AG04450 (cell line): ENCODE results near the gene BRIP1. TPM values are rescaled to one million over a fixed set of nuclear protein-coding genes. Genes with fewer than 3 reads are reported as not detected.

Source experiments
- CTCF ChIA-PET: fragments of 300-600, 350-600 bp; formaldehyde crosslinking; extraction: SDS; loops from one replicate; lab custom pipeline; 2022; ENCODE audit warnings: antibody characterized with exemption, inconsistent platforms; lab: Charles Lee
- POLR2A ChIA-PET: fragments of 350-600 bp; formaldehyde crosslinking; extraction: SDS; loops from one replicate; lab custom pipeline; 2021; ENCODE audit warnings: antibody characterized with exemption, inconsistent platforms; lab: Yijun Ruan, JAX
- DNase-seq: peaks from one replicate; pipeline ENCODE4 v3.0.0-alpha.2; 2011; ENCODE audit warnings: low read depth, low spot score
- H3K27ac ChIP-seq: one replicate; pipeline ENCODE4 v1.5.1; 2012; ENCODE audit warnings: low read depth, low read length, control low read depth
- H3K27me3 ChIP-seq: one replicate; pipeline ENCODE4 v1.6.0; 2012; ENCODE audit warnings: low read length; ENCODE audit not compliant: control insufficient read depth, insufficient read depth
- H3K4me3 ChIP-seq: 2 replicates; pipeline ENCODE4 v1.5.1; 2011; ENCODE audit warnings: mild to moderate bottlenecking, low read depth, low read length, control low read depth
- H3K9me3 ChIP-seq: 2 replicates; pipeline ENCODE4 v1.5.1; 2012; ENCODE audit warnings: low read length; ENCODE audit not compliant: control insufficient read depth, insufficient read depth
- polyA plus RNA-seq: library from polyadenylated mRNA; depleted of rRNA; stranded (reverse); fragments of >200 nt; gene quantifications from 2 replicates; pipeline ENCODE4 v1.2.3, GENCODE V29; 2011
- TF ChIP-seq, protein P1 (sequence below): IDR thresholded peaks from 2 replicates; pipeline ENCODE4 v1.5.1; 2011; ENCODE audit warnings: low read depth, low read length, control low read depth, inconsistent platforms

Gene BRIP1
- polyA plus RNA-seq, 1 experiment: 5.0 TPM

DNA sequence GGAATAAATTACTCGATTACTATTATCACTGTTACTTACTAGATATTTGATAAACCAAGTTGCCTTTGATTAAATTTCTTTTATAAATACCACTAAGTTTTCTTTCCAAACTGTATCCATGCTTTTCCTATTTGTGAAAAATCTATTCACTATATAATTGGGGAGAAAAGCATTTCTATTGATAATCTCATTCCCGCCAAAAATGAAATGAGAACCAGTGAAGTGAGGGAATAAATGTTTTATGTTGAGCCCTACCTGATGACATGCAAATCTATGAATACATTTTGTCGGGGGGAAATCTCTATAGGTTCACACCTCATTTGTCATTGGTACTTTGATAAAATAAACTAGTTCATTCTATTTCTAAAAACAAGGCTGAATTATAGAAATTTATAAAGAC lies 15.7 kb downstream of the BRIP1 start:
- no peak for DNase-seq
- H3K27me3 ChIP-seq: no peaks in the 10 kb centered on the region
- H3K4me3 ChIP-seq: no peak overlapping the region
- H3K27ac ChIP-seq: no peak overlapping the region
- H3K9me3 ChIP-seq: no peaks in the 10 kb centered on the region
- TF ChIP-seq, protein P1, sequence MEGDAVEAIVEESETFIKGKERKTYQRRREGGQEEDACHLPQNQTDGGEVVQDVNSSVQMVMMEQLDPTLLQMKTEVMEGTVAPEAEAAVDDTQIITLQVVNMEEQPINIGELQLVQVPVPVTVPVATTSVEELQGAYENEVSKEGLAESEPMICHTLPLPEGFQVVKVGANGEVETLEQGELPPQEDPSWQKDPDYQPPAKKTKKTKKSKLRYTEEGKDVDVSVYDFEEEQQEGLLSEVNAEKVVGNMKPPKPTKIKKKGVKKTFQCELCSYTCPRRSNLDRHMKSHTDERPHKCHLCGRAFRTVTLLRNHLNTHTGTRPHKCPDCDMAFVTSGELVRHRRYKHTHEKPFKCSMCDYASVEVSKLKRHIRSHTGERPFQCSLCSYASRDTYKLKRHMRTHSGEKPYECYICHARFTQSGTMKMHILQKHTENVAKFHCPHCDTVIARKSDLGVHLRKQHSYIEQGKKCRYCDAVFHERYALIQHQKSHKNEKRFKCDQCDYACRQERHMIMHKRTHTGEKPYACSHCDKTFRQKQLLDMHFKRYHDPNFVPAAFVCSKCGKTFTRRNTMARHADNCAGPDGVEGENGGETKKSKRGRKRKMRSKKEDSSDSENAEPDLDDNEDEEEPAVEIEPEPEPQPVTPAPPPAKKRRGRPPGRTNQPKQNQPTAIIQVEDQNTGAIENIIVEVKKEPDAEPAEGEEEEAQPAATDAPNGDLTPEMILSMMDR: no peak
- ChIA-PET CTCF (no interaction called here), POLR2A (no interaction called here)

DNA sequence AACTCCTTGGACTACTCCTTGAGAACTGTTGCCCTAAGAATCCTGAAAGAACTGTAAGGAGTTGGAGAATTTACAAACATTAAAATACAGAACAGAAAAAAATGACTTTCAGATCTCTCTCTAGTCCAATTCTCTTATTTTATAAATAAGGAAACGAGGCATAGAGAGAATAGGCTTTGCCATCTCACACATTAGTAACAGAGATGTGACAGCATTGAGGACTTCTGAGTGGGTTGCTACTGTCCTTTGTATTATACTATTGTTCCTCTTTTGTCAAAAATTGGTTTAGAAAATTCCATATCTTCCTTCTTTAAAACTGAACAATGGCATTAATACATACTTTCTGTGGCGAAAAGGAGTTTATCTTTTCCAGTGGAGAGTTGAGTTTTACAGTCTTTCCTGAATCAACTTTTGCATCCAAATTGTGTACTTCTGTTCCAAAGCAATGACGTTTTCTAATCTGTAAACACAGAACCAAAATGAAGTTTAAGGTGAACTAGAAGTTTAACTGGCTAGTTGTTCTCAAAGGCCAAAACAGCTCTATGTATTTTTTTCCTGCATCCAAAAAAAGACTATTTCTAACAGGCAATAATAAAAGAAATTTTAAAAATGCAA lies 16.5 kb downstream of the BRIP1 start:
- Histone ChIP-seq H3K9me3 (no peaks in the 10 kb centered on the region), H3K4me3 (no peak overlapping the region), H3K27ac (no peak overlapping the region), H3K27me3 (no peaks in the 10 kb centered on the region)
- TF ChIP-seq, protein P1: no peak
- ChIA-PET POLR2A (no interaction called here), CTCF (no interaction called here)
- DNase-seq: no peak

DNA sequence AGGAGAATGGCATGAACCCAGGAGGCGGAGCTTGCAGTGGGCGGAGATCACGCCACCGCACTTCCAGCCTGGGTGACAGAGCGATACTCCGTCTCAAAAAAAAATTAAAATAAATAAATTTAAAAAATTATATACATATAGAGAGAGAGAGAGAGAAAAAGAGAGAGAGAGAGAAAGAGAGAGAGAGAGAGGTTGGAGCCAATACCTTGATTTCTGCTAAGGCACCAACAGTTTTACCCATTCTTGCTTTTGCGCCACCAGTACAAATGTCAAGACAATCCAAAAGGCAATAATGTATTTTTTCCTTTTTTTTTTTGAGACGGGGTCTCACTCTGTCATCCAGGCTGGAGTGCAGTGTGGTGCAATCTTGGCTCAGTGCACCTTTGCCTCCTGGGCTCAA lies 17.2 kb downstream of the BRIP1 start:
- POLR2A ChIA-PET: no interaction called here
- H3K27ac ChIP-seq: no peak overlapping the region
- no peaks in the 10 kb centered on the region for H3K27me3 ChIP-seq
- no peaks in the 10 kb centered on the region for H3K9me3 ChIP-seq
- no peak overlapping the region for H3K4me3 ChIP-seq
- CTCF ChIA-PET: no interaction called here
- no peak for DNase-seq
- TF ChIP-seq, protein P1: no peak

DNA sequence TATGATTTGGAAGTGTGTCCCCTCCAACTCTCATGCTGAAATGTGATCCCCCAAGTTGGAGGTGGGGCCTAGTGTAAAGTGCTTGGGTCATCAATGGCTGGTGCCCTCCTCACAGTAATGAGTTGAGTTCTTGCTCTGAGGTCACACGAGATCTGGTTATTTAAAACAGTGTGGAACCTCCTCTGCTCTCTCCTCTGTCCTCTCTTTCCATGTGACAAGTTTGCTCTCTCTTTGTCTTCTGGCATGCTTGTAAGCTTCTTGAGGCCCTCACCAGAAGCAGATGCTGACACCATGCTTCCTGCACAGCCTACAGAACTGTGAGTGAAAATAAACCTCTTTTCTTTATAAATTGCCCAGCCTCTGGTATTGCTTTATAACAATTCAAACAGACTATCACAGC lies 19.9 kb downstream of the BRIP1 start:
- Histone ChIP-seq H3K9me3 (no peaks in the 10 kb centered on the region), H3K4me3 (no peak overlapping the region), H3K27ac (no peak overlapping the region), H3K27me3 (no peaks in the 10 kb centered on the region)
- CTCF ChIA-PET: interaction anchor here (3.2 kb wide), 1 partner anchor 207 kb away, joined by 20 read pairs; no protein-coding TSS in a partner anchor
- no peak for DNase-seq
- POLR2A ChIA-PET: no interaction called here
- TF ChIP-seq, protein P1: no peak

DNA sequence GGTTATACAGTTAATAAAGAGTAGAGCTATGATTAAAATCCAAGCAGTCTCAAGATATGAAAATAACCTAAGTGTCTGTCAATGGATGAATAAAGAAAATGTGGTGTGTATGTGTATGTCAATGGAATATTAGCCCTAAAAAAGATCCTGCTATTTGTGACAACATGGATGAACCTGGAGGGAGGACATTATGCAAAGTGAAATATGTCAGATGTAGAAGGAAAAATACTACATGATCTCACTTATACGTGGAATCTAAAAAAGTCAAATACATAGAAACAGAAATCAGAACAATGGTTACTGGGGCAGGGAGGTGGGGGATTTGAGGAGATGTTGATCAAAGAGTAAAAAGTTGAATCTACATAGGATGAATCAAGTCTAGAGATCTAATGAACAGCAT lies 20.4 kb downstream of the BRIP1 start:
- Histone ChIP-seq H3K27me3 (no peaks in the 10 kb centered on the region), H3K4me3 (no peak overlapping the region), H3K27ac (no peak overlapping the region), H3K9me3 (no peaks in the 10 kb centered on the region)
- CTCF ChIA-PET: interaction anchor here (0.6 to 3.2 kb wide), 4 partner anchors 206 to 431 kb away, joined by 3 to 20 read pairs (median 4); no protein-coding TSS in a partner anchor
- DNase-seq: no peak
- TF ChIP-seq, protein P1: no peak
- POLR2A ChIA-PET: no interaction called here
